ENCODE data around the gene DHX34. TPM values are rescaled to one million over a fixed set of nuclear protein-coding genes. Genes with fewer than 3 reads are reported as not detected.
"Not testable (repeated sequence)": the region's sequence is repeated elsewhere in the genome, so short reads cannot be mapped to it uniquely, and the experiment has no call there.

DHX34 gene, protein sequence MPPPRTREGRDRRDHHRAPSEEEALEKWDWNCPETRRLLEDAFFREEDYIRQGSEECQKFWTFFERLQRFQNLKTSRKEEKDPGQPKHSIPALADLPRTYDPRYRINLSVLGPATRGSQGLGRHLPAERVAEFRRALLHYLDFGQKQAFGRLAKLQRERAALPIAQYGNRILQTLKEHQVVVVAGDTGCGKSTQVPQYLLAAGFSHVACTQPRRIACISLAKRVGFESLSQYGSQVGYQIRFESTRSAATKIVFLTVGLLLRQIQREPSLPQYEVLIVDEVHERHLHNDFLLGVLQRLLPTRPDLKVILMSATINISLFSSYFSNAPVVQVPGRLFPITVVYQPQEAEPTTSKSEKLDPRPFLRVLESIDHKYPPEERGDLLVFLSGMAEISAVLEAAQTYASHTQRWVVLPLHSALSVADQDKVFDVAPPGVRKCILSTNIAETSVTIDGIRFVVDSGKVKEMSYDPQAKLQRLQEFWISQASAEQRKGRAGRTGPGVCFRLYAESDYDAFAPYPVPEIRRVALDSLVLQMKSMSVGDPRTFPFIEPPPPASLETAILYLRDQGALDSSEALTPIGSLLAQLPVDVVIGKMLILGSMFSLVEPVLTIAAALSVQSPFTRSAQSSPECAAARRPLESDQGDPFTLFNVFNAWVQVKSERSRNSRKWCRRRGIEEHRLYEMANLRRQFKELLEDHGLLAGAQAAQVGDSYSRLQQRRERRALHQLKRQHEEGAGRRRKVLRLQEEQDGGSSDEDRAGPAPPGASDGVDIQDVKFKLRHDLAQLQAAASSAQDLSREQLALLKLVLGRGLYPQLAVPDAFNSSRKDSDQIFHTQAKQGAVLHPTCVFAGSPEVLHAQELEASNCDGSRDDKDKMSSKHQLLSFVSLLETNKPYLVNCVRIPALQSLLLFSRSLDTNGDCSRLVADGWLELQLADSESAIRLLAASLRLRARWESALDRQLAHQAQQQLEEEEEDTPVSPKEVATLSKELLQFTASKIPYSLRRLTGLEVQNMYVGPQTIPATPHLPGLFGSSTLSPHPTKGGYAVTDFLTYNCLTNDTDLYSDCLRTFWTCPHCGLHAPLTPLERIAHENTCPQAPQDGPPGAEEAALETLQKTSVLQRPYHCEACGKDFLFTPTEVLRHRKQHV
- 1 to 10 TPM; 5.9 to 6.8 TPM for total RNA-seq
- long read RNA-seq, full-length matches to known transcripts = 2 of 8 reads
- long read RNA-seq, partial matches to known transcripts = 5 of 8 reads
- long read RNA-seq, other reads (novel, unspliced or antisense) = 1 of 8 reads

DNA sequence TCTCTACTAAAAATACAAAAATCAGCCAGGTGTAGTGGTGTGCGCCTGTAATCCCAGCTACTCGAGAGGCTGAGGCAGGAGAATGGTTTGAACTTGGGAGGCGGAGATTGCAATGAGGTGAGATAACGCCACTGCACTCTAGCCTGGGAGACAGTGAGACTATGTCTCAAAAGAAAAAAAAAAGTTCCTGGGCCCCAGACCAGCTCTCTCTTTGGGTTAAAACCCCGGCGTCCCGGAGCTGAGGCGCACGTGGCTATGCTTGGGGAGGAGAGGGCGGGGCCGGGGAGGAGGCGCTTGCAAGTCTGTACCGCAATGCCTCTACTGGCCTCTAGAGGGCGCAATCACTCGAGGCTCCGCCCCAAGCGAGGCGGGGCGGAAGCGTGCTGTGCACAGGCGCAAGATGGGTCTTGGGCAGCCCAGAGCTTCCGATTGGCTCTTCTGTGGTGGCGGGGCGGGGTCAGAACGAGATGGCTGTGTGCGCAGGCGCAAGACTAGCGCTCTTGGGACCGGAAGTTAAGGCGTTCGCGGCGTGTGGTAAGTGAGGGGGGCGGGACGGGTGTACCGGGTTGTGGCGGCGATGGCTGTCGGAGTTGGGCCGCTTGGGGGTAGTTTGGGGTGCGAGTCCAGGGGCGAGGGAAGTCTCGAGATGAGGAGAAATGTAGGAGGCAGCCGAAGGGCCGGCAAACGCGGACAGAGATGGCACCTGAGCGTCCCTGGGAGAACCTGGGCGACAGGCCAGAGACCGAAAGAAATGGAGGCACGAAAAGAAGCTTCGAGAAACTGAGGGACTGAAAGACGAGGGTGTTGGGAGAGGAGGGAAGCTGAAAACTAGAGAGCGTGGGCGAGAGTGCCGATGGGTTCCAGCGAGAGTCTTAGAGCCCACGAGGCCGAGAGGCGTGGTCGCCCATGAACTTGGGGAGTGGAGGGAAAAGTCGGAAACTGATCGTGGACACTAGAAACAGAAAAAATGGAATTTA lies at the start of gene DHX34:
Gene DHX34 (plus strand): TSS at position 497 of the 977 bp plus-strand sequence. CDS start 3,716 bp downstream, outside the sequence.
- ATAC-seq = peak; percentile 100
- intact Hi-C loops (cut with DNase I) = no loop called here
- DNase-seq = peak; percentile 99

- DNase-seq; ATAC-seq; intact Hi-C loops (cut with DNase I): not testable (repeated sequence)
These were observed 48.2 kb upstream of the DHX34 start for GRCh38 chr19:47300867-47301266.

DNA sequence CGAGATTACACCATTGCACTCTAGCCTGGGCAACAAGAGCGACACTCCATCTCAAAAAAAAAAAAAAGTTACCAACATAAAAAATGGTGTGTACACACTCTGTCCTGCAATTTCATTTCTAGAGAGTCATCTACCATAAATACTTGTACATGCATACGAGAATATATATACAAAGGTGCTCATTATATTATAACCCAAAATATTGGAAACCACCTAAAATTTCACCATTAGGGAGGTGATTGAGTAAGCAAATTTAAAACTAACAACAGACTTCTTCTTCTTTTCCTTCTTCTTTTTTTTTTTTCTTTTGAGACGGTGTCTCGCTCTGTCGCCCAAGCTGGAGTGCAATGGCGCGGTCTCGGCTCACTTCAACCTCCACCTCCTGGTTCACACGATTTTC lies 46.9 kb upstream of the DHX34 start:
- no peak for DNase-seq
- no peak for ATAC-seq
- intact Hi-C loops (cut with DNase I) = no loop called here

DNA sequence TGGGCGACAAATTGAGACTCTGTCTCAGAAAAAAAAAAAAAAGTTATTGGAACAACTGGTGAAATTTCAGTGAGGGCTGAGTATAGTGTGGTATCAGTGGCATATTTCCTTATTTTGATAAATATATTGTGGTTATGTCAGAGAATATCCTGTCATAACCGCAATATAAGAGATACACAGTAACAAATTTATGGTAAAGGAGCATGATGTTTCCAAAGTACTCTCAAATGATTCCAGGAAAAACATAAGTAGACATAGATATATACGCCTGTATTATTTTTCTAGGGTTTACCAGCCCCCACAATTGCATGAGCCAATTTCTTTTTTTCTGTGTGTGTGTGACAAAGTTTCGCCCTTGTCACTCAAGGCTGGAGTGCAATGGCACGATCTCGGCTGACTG lies 45.1 kb upstream of the DHX34 start:
- DNase-seq = no peak
- intact Hi-C loops (cut with DNase I) = no loop called here
- ATAC-seq = no peak

DNA sequence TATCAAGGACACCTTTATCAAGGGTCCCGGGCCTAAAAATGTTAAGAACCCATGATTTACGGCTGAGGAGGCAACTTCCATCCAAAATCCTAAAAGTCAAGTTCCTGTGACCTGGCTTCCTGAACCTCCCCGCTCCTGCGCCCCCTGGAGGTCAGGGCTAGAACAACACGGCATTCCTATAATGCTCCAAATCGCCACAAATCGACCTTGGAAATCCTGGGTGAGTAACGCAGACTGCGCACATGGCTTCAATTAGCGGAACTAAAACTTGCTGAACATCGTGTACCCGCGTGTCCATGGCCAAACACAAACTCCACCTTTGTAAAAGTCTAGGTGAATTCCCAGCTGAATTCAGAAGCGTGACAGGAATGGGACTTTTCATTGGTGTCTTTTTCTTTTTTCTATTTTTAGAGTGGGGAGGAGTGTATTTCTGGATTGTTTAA lies 43.8 kb upstream of the DHX34 start:
- peak; percentile 48 to 51 for ATAC-seq
- peak; percentile 64 for DNase-seq
- intact Hi-C loops (cut with DNase I) = no loop called here

- intact Hi-C loops (cut with DNase I) = no loop called here
- no peak for DNase-seq
- ATAC-seq = no peak
These were observed 42.8 kb upstream of the DHX34 start for GRCh38 chr19:47306303-47306702.

GRCh38 chr19:47309038-47309437 lies 40.1 kb upstream of the DHX34 start:
- DNase-seq = no peak
- ATAC-seq = peak in 1 of 2 donors; percentile 59
- intact Hi-C loops (cut with DNase I) = no loop called here

- peak; percentile 54 to 72 for ATAC-seq
- peak; percentile 49 for DNase-seq
- intact Hi-C loops (cut with DNase I) = no loop called here
These were observed 39.5 kb upstream of the DHX34 start, which contains the start of gene C5AR1 for GRCh38 chr19:47309608-47310007. Gene C5AR1 (plus strand): TSS chr19:47309861. CDS start chr19:47309896, 35 bp downstream.

- ATAC-seq (no peak), DNase-seq (no peak)
- intact Hi-C loops (cut with DNase I) = no loop called here
These were observed 38.8 kb upstream of the DHX34 start for GRCh38 chr19:47310323-47310722.

DNA sequence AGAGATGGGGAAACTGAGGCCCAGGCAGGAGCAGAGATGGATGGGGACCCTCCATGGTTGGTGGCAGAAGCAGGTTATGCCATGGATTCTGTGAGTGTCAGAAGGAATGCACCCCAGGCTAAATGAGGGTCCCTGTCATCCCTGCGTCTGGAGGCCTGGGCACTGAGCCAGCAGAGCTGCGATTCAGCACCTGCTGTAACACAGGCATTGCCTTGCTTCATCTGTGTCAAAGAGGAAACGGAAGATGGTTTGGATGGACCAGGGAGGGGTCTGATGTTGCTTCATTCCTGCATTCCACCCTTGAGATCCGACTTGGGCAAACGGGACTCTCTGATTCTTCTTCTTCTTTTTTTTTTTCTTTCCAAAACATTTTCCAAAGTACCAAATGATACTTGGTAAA lies 38.3 kb upstream of the DHX34 start:
- ATAC-seq (peak in 1 of 2 donors; percentile 15), DNase-seq (peak; percentile 55)
- intact Hi-C loops (cut with DNase I) = no loop called here

DNA sequence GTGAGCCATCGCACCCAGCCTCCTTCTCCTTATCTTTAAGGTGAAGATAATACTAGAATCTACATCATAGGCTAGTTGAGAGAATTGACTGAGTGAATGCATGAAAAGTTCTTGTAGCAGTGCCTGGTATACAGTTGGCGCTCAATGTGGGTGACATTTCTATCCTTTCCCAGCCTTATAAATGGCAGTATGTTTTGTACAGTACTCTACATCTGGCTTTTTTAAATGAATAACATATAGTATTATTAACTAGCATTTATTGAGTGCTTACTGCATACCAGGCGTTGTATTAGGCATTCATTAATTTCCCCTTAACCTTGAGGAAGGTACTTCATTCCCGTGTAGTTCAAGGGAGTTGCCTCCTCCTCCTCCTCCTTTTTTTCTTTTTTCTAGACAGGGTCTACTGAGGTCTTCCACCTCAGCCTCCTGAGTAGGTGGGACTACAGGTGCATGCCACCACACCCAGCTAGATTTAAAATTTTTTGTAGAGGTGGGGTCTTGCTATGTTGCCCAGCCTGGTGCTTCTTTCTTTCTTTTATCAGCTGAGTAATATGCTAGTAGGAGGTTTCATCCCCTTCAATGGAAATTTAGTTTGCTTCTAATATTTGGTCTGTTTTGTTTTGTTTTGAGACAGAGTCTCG lies 36.6 kb upstream of the DHX34 start:
- intact Hi-C loops (cut with DNase I) = no loop called here
- DNase-seq (no peak), ATAC-seq (no peak)

DNA sequence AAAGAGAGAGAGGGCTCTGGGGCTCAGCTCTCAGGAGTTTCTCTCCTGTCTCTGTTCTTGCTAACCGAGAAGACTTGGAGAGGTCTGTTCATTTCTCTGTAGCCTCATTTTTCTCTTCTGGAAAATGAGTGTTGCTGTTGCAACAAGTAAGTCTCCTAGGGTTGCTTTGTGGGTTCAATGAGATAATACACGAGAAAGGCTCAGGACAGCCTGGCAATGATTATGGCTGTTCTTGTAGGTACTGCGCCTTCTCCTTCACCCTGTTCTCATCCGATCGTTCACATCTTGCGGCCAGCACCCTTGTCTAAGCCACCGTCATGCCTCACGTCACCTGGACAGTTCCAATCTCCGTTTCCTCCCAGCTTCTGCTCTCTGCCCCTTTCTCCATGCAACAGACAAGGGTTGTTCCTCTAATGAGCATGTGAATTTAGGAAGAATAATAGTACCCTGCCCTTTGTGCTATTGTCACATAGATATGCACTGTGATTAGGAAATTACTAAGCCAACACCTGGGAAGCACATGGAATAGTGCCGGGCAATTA lies 35.3 kb upstream of the DHX34 start:
- ATAC-seq = no peak
- intact Hi-C loops (cut with DNase I) = no loop called here
- DNase-seq = no peak

DNA sequence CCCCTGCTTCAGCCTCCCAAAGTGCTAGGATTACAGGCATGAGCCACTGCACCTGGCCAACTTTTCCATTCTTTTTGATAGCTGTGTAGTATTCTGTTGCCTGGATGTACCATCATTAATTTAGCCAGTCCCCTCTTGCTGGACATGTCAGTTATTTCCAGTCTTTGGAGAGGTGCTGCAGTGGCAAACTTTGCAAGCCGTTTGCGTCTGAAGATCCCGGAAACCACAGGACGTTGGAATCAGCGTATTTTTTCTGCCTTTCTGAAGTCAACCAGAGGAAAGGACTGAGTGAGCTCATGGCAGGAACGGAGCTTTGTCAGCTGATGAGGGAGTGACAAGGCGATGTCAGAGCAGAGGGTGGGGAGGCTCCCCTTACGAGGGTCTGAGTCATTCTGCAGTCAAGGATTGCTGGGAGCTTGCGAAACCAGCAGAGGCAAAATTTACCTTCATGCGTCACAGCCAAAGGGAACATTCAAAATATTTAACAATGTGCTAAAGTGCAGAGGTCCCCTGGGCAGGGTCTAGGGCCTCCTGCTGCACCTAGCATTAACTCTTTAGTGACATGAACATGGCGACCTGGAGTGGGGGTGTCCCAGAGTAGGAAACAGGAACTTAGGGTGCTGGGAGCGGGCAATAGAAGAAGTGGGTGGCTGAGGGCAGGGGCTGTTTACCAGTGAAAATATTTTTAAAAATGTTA lies 33.8 kb upstream of the DHX34 start:
- DNase-seq = peak; percentile 60
- intact Hi-C loops (cut with DNase I) = no loop called here
- ATAC-seq = peak; percentile 73 to 94

DNA sequence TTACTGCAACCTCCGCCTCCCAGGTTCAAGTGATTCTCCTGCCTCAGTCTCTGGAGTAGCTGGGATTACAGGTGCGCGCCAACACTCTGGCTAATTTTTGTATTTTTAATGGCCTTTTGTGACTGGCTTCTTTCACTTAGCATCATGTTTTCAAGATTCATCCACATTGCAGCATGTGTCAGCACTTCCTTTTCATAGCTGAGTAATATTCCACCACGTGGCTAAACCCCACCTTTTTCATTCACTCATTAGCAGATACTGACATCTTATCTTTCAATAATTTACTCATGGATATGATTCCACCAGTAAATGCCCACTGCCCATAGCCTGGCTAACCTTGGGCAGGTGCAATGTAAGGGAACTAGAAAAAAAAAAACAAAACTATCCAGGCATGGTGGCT lies 32.6 kb upstream of the DHX34 start:
- ATAC-seq (no peak), DNase-seq (no peak)
- intact Hi-C loops (cut with DNase I) = no loop called here

- intact Hi-C loops (cut with DNase I) = no loop called here
- no peak for ATAC-seq
- no peak for DNase-seq
These were observed 28.9 kb upstream of the DHX34 start for GRCh38 chr19:47319923-47320871.

- DNase-seq (no peak), ATAC-seq (no peak)
- intact Hi-C loops (cut with DNase I) = no loop called here
These were observed 27.5 kb upstream of the DHX34 start for GRCh38 chr19:47321630-47322029.
